Thoracic aorta (tissue), 2 donors: Measurements from ENCODE around the gene NPDC1. TPM values are rescaled to one million over a fixed set of nuclear protein-coding genes. Genes with fewer than 3 reads are reported as not detected.

Source experiments
- ATAC-seq: fragments of 150-250 bp; one replicate; pipeline ENCODE4 v1.8.0; 2017; ENCODE audit warnings: low read depth; ENCODE audit not compliant: insufficient number of reproducible peaks, low FRiP score
- DNase-seq: peaks from one replicate; pipeline ENCODE4 v3.0.0-alpha.2; 2020; ENCODE audit warnings: low spot score
- H3K27ac ChIP-seq, 2 donors: fragments of 200-600 bp; sonication (generic); 1 replicate in 1 of 2; 2 replicates in 1 of 2; pipeline ENCODE4 v1.5.1; 2016; ENCODE audit warnings: mild to moderate bottlenecking in 2 of 2, moderate library complexity in 2 of 2
- H3K27me3 ChIP-seq: fragments of 200-600 bp; sonication (generic); replicated peaks from 2 replicates; pipeline ENCODE4 v1.6.0; 2016; ENCODE audit warnings: mild to moderate bottlenecking; ENCODE audit not compliant: insufficient read depth
- H3K36me3 ChIP-seq: fragments of 200-600 bp; sonication (generic); one replicate; pipeline ENCODE4 v1.5.1; 2016
- H3K4me1 ChIP-seq, 2 donors: fragments of 200-600 bp; sonication (generic); 1 replicate in 1 of 2; 2 replicates in 1 of 2; pipeline versions ENCODE4 v1.5.1 to v1.6.0; 2016; ENCODE audit warnings: low read depth in 2 of 2, mild to moderate bottlenecking in 1 of 2; ENCODE audit not compliant: control insufficient read depth in 1 of 2
- H3K4me3 ChIP-seq: fragments of 200-600 bp; sonication (generic); 2 replicates; pipeline ENCODE4 v1.5.1; 2016; ENCODE audit warnings: mild to moderate bottlenecking
- H3K9me3 ChIP-seq: fragments of 200-600 bp; sonication (generic); 2 replicates; pipeline ENCODE4 v1.5.1; 2016
- total RNA-seq, 2 donors: library from RNA; depleted of rRNA; stranded (reverse); fragments of >200 nt; gene quantifications; one replicate each; pipeline versions ENCODE4 v1.1.0 to v1.2.3, GENCODE V29; 2016
- TF ChIP-seq, protein P1 (sequence below): fragments of 200-600 bp; sonication (generic); IDR thresholded peaks from one replicate; pipeline ENCODE4 v1.5.1; 2019; ENCODE audit warnings: antibody characterized with exemption

Gene NPDC1
- total RNA-seq, 2 donors from 2014 or later, result 71.5 to 95.8 TPM

DNA sequence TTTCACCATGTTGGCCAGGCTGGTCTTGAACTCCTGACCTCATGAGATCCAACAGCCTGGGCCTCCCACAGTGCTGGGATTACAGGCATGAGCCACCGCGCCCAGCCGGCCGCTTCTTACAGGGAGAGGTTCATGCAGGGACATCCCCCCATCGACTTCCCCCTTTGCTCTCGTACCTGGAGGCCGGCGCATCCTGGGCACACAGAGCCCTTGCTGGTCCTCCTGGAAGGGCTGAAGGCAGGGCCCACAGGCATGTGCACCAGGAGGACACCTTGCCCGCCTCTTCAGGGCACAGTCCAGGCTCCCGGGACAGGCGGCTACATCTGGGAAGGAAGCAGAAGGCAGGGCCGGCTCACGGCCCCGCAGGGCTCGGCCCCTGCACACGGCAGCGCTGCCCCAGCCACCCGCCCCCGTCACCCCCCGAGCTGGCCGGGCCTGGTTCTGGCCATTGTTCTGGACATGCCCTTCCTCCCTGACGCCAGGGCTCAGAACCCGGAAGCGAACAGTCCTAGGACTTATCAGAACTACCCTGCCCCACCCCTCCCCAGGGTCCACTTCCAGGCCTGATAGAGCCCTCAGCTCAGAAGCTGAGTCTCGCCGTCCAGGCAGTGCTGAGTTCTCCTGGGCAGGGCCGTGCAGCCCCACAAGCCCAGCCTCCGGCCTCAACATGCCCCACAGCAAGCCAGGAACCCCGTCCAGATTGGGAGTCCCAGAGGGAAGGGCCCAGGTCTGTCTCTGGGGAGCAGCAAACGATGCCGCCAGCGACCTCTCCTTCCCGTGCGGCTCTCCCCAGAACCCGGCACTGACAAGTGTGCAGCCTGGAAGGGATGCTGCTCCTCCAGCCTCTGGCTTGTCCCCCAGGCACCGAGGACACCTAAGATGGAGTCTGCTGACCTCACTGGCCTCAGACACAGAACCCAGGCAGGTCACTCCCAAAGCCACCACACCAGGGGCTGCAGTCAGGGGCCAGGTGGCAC is 2.9 kb downstream of the NPDC1 start:
- Histone ChIP-seq H3K4me1 (peaks cover 15 to 27% of the 10 kb centered on the region in 2 donors), H3K27me3 (peaks cover 4% of the 10 kb centered on the region), H3K4me3 (no peak overlapping the region), H3K36me3 (peaks cover 10% of the 10 kb centered on the region), H3K9me3 (no peaks in the 10 kb centered on the region), H3K27ac (no peak overlapping the region)
- ATAC-seq (no peak), DNase-seq (no peak)
- TF ChIP-seq, protein P1, sequence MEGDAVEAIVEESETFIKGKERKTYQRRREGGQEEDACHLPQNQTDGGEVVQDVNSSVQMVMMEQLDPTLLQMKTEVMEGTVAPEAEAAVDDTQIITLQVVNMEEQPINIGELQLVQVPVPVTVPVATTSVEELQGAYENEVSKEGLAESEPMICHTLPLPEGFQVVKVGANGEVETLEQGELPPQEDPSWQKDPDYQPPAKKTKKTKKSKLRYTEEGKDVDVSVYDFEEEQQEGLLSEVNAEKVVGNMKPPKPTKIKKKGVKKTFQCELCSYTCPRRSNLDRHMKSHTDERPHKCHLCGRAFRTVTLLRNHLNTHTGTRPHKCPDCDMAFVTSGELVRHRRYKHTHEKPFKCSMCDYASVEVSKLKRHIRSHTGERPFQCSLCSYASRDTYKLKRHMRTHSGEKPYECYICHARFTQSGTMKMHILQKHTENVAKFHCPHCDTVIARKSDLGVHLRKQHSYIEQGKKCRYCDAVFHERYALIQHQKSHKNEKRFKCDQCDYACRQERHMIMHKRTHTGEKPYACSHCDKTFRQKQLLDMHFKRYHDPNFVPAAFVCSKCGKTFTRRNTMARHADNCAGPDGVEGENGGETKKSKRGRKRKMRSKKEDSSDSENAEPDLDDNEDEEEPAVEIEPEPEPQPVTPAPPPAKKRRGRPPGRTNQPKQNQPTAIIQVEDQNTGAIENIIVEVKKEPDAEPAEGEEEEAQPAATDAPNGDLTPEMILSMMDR, result no peak

DNA sequence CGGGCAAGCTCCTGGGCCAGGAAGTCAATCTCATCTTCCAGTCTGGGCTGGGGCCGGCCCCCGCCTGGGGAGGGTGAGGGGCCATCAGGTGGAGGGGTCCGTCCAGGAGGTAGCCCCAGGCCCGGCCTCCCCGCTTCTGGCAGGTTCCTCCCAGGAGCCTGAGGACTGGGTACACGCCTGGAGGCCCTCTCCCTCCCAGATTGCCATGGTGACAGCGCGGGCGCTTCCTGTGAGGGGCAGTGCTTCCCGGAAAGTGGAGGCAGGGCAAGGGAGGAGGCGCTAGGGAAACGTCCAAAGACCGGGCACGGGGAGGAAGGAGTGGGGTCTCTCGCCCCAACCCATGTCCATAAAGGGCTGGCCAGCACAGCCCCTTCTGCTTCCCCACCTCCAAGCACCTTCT is 4.9 kb downstream of the NPDC1 start:
- Histone ChIP-seq H3K27me3 (no peaks in the 10 kb centered on the region), H3K4me1 (peaks cover 14 to 23% of the 10 kb centered on the region in 2 donors), H3K36me3 (peaks cover 10% of the 10 kb centered on the region), H3K4me3 (no peak overlapping the region), H3K9me3 (no peaks in the 10 kb centered on the region), H3K27ac (no peak overlapping the region)
- TF ChIP-seq, protein P1, result no peak
- DNase-seq (no peak), ATAC-seq (no peak)

DNA sequence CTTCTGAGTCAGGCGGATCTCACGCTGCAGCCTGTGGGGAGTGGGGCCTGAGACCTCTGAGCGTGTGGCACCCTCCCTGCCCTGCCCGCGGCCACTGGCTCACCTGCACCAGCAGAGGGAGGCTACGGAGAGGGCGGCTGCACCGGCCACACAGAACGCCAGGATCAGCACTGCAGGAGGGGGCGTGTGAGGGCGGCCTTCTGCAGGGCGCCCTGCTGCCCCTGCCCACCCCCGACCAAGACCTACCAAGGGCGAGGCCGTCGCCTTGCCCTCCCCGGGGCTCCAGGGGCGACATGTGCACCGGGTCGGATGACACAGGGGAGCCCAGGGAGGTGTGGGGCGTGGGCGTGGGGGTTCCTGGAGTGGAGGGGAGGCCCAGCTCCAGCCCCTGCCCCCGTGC is 5.4 kb downstream of the NPDC1 start:
- Histone ChIP-seq H3K9me3 (no peaks in the 10 kb centered on the region), H3K36me3 (peaks cover 10% of the 10 kb centered on the region), H3K27ac (no peak overlapping the region), H3K27me3 (no peaks in the 10 kb centered on the region), H3K4me1 (peaks cover 12 to 20% of the 10 kb centered on the region in 2 donors), H3K4me3 (no peak overlapping the region)
- DNase-seq (no peak), ATAC-seq (no peak)
- TF ChIP-seq, protein P1, result no peak

DNA sequence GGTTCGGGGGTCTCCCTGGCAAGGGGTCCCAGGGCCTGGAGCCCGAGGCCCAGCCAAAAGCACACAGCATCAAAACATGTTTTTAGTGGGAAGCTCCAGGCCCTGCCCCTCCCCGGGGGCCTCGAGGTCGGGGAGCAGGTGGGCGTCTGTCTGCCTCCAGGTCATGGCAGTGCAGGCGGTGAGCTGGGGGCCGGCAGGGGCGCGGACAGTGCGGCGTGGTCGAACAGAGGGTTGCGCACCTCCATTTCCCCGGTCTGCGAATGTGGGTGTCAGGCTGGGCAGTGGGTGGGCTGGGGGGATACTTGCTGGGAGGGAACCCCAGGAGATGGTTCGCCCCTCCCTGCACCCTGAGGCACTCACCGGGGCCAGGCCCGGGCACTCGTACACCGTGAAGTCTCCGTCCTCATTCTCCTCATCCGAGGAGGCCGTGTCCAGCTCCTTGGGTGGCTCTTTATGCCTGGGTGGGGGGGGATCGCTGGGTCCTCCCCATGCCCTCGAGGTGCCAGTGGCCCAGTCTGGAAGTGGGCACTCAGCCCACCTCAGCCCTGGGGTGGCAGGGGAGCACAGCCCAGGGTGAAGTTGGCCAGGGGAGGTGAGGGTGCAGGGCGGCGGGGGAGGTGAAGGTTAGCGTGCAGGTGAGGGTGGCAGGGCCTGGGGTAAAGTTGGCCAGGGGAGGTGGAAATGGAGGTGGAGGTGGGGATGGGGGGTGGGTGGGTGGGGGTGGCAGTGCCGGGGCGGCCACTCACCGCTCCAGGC is 6.2 kb downstream of the NPDC1 start:
- Histone ChIP-seq H3K27me3 (no peaks in the 10 kb centered on the region), H3K36me3 (peaks cover 10% of the 10 kb centered on the region), H3K4me3 (no peak overlapping the region), H3K4me1 (peaks cover 6 to 12% of the 10 kb centered on the region in 2 donors), H3K27ac (no peak overlapping the region), H3K9me3 (no peaks in the 10 kb centered on the region)
- TF ChIP-seq, protein P1, result no peak
- DNase-seq (no peak), ATAC-seq (no peak)

DNA sequence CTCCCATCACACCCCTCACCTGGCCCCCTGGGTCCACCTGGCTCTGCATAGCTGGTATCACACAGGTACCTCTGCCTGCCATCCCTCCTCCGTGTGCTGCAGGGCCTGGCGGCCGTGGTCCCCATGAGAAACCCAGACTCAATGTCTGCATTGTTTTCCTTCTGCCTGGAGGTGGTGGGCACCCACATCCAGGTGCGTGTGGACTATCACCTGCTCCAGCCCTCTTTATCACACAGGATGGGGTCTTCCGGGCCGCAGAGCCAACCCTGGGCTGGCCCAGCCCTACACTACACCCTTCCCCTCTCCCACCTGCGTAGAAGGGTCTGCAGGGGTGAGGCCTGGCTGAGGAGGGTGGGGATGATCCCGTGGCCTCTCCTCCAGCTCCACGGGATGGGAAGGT is 7.1 kb downstream of the NPDC1 start:
- no peak overlapping the region for H3K27ac ChIP-seq
- DNase-seq (no peak), ATAC-seq (no peak)
- H3K9me3 ChIP-seq, result no peaks in the 10 kb centered on the region
- peaks cover 0 to 4% of the 10 kb centered on the region in 2 donors for H3K4me1 ChIP-seq
- no peaks in the 10 kb centered on the region for H3K27me3 ChIP-seq
- no peak overlapping the region for H3K4me3 ChIP-seq
- H3K36me3 ChIP-seq, result peaks cover 10% of the 10 kb centered on the region
- TF ChIP-seq, protein P1, result no peak
